GM21825 (cell line): ENCODE measurements around the gene TXK.

ENCODE experiments used
- ATAC-seq: cut with Tn5 transposase; IDR thresholded peaks from one replicate; pipeline ENCODE4 v1.9.1; 2021; ENCODE audit warnings: mild to moderate bottlenecking, moderate library complexity; ENCODE audit not compliant: unreplicated experiment

Gene TXK

DNA sequence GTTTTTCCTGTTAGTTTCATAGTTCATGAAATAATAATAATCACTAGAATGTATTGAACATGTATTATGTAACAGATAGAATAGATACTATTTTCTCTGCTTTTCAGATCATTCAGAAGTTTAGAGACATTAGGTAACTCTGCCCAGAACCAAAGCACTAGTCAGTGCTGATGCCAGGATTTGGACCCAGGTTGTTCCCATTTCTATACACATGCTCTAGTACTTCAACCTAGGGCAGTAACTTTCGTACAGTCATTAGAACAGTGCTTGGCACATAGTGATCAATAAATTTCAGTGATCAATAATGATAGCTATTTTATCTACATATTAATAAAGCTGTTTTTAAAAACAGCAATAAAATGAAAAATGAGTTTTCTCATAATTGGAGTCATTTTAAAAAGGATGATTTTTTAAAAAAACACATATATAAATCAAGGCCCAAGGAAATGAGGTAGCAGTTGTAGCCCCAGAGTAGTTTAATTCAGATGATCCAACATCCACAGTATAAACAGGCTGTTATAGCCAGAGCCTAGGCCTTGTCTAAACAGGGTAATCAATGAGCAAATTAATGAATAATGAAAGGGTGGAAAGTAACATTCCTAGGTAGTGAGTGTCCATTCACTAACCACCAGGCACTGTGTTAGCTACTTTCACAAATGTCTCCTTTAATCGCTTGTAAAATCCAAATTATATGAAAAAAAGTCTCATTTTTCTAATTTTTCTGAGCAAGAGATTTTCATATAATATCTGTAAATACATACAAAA lies 25.6 kb downstream of the TXK start:
- no peak for ATAC-seq

DNA sequence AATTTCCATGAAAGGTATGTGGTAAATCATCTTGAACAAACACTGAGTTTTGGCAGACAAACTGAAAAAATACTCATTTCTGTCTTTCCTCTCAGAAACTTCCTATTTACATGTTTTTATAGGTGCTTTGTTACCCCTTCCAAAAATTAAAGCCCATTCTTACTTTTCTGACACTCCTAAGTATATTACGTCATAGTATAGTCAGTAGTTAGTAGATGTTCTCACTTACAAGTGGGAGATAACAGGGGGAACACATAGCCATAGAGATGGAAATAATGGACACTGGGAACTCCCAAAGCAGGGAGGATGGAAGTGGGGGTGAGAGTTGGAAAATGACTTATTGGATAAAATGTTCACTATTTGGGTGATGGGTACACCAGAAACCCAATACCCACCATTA lies 28.8 kb downstream of the TXK start:
- no peak for ATAC-seq

DNA sequence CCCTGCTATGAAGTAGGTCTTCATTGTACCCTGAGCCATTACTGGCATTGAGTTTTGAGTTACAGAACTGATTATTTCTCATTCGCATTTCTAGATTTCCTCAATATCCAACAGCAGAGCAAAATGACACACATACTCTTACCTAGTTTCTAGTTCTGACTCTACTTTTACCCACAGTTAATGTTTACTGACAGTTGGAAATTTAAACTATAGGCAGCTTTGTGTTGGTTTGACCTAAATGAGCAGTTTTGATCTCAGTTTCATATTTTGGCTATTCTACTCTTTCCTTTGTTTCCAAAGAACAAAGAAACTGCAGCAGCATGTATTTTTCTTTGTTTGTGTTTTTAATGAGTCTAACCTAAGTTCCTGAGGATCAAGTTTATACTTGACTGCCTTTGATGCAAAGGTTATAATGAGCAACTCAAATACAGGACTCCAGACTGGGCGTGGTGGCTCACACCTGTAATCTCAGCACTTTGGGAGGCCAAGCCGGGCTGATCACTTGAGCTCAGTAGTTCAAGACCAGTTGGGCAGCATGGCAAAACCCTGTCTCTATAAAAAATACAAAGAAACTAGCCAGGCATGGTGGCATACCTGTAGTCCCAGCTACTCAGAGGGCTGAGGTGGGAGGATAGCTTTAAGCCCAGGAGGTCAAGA lies 30.4 kb downstream of the TXK start:
- ATAC-seq: peak; percentile 76

DNA sequence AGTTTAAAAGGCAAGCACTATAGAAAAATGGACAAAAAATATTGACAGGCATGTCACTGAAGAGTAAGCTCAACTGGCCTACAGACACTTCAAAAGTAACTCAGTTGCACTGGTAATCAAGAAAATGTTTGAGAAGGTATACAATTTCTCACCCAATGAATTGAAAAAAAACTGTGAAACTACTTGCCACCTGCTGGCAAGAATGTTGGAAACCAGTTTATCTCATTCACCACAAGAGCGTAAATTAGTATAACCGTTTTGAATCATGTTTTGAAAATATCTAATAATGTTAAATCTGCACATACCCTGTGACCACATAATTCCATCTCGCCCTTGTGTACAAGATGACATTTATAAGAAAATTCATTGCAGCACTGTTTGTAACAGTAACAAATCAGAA lies 31.7 kb downstream of the TXK start:
- no peak for ATAC-seq

DNA sequence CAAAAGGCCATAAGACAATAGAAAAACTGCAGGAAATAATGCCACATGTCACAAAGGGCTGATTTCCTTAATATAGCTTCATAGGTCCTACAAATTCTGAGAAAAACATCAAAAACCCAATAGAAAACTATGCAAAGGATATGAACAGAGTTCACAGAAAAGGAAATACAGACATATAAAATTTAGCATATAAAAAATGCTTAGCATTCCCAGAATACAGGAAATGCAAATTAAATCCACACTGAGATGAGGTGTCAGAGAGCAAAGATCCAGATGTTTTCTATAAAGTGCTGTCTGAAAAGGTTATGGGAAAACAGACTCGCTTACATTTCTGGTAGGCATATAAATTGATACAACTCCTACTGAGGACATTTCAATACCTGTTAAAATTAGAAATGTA lies 33.8 kb downstream of the TXK start:
- no peak for ATAC-seq

DNA sequence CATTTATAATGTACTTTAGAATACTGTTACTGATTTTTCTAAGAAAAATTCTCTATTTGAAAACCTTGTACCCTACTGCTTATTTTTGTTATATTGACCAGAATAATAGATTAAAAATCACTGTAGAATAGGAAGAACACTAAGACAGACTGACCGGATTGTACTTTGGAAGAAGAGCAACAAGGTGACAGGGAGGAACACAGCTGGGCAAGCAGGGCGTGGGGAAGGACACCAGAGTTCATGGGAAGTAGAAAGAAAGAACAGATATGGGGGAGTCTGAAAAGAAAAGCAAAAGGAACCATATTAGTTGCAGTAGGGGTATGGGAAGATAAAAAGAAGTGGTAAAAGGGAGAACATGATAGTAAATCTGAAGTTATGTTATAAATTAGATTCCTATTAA lies 38.6 kb downstream of the TXK start:
- no peak for ATAC-seq

DNA sequence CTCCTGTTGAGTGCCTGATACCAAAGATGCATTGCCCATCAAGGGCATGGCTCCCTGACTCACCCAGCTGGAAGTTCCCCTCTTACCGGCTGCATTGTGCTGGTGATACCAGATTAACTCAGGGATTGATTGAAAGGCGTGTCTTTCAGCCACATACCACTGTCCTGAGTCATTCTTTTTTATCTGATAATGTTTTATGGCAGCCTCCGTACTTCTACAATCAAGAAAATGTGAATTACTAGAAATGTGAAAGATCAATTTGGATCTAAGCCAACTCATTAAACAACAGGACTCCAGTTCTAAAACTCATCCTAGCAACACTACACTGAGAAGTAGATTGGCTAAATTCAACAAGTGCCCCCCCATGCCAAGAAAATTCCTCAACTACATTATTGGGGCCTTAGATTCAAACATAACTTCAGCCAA lies 40.0 kb downstream of the TXK start:
- ATAC-seq: no peak

DNA sequence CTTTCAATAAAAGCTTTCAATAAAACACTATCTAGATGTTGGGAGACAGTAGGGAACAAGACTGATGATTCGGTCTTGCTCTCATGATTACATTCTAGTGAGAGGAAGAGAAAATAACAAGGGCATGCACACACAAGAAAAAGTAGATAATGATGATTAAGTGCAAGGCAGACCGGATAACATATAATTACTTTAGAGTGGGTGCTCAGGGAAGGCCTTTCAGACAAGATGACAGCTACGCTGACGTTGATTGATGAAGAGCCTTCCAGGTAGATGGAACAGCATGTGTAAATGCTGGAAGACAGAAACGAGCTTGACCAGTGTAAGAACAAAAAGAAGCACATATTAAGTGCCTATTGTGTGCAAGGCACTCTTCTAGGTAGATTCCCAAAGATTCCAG lies 43.4 kb downstream of the TXK start:
- ATAC-seq: no peak

DNA sequence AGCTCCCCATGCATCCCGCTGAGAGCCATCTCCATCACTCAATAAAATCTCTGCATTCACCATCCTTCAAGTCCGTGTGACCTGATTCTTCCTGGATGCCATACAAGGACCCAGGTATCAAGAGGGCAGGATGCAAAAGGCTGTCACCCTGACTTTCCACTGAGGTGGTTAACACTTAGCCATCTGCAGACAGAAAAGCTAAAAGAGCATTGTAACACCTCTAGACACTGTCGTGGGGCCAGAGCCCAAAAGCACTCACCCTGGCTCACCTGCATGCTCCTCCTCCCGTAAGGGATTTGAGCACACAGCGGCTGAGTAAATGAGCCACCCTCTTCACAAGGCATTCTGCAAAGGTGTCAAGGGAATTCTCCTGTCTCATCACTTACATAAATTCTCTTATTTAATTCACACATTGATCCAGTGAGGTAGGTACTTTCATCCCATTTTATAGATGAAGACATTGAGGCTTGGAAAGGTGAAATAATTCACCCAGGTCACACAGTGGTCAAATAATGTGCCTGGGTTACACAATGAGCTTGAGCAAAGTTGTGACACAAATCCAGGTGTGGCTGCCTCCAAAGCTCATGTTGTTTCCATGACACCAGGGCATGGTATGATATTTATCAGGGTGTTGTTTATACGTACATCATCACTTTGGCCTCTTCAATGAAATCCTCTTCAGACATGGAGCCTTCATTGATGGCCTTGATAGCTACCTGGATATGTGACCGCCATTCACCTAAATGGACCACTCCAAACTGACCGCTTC lies 48.0 kb downstream of the TXK start:
- no peak for ATAC-seq

DNA sequence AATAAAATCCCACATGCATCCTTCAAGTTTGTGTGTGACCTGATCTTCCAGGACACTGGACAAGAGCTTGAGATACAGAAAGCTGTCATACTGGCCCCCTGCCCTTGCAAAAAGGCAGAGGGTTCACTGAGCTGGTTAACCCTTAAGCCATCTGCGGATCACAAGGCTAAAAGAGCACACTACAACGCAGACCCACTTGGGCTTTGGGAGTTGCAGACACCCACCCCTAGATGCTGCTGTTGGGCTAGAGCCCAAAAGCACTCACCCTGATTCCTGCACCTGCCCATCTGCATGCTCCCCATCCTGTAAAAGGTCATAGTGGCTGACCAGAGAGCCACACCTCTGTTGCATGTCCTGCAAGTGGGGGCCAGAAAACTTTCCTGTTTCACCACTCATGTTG lies 51.1 kb downstream of the TXK start:
- ATAC-seq: no peak

DNA sequence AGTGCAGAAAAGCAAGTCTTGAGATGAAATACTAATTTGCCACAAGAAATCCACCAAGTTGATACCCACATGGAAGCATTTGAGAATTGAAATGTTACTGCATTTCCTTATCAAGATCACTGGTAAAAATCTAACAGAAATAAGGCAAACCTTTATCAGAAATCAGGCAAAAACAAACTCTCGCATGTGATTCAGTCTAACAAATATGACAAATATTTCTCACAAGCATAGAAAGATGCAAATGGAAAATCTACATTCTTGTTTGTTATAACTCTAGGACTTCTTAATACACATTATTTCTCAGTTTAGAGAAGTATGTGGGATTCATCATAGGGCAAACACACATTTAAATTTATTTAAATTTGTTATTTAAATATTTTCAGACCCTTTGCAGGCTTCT lies 52.9 kb downstream of the TXK start:
- ATAC-seq: no peak

DNA sequence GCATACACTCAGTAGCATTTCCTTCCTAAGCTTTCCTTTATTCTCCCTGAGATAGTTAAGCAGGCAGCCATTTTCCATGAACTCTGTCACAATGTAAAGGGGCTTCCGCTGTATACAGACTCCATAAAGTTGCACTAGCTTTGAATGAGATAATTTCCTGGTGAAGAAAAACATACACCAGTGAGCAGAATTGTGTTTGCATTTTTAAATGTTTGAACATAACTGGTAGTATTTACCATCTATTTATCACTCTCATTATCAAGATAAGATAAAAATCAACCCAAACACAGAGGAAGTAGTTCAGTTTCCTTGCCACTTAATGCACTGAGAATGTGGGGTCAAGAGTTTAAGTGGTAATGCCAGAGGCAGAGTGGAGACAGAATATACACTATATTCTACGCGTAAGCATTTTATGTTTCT lies 54.1 kb downstream of the TXK start:
- no peak for ATAC-seq

DNA sequence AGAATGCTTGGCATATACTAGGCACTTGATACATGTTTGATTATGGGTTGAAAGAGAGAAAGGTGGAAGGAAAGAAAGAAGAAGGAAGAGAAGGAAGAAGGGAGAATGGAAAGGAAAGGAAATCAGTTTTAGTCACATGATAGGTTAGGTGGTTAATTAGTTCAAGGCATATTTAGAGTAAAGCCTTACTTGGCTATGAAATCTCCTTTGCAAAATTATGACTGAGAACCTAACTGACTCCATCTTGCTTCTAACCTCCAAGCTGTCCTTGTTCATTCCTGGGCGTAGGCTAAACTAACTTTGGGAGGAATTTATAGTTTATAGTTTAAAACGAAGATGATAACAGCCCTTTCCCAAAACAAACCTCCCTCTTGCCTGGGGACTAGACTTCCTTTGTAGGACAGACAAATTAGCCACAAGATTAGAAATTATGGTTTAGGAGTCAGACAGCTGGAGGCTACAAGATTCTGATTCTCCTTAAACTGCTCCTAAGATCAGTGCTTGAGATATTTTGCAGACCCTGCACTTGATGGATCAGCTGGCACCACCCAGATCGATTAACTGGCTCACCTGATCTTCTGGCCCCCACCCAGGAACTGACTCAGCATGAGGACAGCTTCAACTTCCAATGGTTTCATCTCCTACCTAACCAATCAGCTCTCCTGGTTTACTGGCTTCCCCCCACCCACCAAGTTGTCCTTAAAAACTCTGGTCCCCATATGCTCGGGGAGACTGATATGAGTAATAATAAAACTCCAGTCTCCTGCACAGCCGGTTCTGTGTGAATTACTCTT lies 55.0 kb downstream of the TXK start:
- no peak for ATAC-seq

DNA sequence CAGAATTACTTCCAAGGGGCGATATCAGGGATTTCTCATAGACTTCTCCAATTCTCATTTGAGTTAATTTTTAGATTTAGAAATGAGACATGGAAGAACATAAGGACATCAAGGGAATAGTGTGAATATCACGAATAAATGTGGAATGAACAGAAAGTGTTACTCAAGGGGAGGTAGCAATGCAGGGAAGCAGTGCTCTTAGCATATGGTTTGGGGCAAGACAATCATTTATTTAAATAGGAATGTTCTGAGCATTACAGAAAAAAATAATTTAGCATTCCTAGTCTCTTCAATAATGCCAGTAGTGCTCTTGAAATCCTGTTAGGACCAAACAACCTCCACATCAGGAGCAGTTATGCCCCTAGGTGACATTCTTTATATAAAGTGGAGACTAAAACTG lies 55.6 kb downstream of the TXK start:
- ATAC-seq: no peak

DNA sequence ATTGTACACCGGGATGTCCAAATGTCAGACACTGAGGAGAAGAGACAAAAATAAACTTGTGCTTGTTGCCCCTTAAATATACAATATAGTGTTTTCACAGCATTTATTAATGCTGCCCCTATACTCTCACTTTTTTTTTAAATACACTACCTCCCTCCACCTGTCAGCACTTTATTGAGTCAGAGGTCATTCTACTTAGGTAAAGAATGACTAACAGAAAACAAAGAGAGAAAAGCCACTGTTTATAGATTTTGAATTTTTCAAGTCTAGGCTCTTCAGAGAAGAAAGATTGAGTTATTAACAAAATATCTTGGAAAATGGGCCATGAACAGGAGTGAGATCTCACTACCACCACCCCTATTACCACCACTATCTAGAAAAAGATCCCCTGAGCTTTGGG lies 59.4 kb downstream of the TXK start:
- no peak for ATAC-seq

DNA sequence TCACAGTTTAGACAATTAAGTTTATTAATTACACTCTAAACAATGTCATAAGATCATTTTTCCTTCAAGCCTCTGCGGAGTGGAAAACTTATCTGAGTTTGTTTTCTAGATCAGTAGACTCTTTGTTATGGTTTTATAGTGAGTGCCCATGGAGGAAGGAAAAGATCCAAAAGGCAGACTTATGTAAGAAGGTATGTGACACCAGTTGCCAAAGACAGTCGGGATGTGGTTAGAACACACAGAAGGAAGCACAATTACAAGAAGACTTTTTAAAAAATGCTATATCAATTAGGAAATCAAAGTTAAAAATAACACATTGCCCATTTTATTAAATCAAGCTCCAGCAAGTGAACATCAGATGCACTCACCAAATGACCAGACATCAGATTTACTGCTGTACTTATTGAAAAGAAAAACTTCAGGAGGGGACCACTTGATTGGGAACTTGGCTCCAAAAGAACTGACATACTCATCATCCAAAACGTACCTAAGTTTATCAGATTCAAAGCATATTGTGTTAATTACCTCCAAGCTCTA lies 60.4 kb downstream of the TXK start:
- no peak for ATAC-seq

DNA sequence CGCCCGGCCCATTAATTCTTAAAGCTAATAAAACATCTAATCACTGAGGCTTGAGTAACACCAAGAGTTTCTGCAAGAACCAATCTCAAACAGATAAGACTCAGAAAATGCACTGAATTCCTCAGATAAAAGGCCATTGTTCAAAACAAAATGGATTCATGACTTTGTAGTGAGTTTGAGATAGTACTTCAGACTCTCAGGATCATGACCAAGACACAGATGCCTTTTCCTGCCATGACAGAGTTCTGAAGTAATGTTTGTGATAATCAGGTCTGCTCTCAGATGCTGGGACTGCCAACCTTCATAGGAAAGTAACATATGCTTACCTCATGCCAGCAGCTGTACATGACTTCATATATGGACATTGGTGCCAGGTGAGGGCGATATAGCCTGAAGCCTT lies 62.9 kb downstream of the TXK start:
- ATAC-seq: no peak

DNA sequence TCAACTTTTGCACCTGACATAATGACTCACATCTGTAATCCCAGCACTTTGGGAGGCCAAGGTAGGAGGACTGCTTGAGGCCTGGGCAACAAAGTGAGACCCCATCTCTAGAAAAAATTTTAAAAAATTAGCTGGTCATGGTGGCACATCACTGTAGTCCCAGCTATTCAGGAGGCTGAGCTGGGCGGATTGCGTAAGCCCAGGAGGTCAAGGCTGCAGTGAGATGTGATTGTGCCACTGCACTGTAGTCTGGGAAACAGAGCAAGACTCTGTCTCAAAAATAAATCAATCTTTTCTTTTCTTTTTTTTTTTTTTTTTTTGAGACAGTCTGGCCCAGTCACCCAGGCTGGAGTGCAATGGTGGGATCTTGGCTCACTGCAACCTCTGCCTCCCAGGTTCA lies 65.0 kb downstream of the TXK start:
- no peak for ATAC-seq

DNA sequence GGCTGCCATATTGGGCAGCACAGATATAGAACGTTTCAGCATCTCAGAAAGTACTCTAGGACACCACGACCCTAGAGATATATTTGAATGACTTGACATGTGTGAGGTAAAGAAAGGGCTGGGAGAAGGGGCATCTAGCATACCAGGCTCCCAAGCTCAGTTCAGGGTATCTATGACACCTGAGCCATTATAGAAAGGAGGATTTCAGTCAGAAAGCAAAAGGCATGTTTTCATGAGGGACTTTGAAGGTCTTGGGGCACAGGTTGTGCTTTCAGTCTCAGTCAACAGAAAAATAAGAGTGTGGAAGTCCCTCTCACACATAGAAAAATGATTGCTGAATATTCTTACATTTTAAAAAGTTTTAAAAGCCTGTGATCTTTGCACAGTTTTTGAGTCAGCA lies 65.9 kb downstream of the TXK start:
- ATAC-seq: no peak

DNA sequence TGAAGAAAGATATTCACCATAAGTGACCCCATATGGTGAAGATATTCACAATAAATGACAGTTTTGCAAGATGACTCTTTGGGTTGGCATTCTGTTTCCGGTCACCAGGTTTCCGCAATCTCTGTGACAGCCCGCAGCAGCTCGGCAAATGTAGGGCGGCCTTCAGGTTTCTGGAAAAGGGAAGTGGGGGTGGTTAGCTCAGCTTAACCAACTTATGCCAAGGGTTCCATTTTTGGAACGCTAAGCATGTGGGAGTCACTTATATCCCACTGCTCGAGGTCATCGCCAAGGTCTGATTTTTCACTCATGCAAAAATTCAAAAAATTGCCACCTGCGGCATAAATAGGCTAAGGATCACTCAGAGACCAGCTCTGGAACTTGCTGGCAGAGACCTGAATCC lies 66.5 kb downstream of the TXK start:
- ATAC-seq: no peak

DNA sequence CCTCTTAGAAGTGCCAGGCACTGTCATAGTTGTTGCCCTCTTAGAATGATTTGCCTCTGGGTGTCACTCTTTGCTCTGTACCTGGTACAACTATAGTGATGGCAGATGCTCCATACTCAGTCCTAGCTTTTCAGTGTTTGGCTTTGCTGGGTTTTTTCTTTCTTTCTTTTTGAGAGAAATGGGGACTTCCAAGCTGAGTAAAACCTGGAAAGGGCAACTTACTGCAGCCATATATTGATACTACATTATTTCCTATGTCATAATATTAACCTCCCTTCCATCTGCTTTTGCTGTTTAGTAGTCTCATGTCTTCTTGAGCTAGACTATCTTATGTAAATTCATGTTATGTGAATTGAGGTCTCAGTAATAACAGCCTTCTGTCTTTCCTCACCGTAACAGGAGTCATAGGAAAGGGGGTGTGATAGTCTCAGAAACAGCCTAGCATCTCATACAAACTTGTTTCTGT lies 68.4 kb downstream of the TXK start:
- ATAC-seq: peak; percentile 65
